GM21367 (cell line): ENCODE measurements around the gene PGS1.

ENCODE experiments used
- ATAC-seq: cut with Tn5 transposase; IDR thresholded peaks from one replicate; pipeline ENCODE4 v1.9.1; 2021; ENCODE audit not compliant: unreplicated experiment

The PGS1 gene

DNA sequence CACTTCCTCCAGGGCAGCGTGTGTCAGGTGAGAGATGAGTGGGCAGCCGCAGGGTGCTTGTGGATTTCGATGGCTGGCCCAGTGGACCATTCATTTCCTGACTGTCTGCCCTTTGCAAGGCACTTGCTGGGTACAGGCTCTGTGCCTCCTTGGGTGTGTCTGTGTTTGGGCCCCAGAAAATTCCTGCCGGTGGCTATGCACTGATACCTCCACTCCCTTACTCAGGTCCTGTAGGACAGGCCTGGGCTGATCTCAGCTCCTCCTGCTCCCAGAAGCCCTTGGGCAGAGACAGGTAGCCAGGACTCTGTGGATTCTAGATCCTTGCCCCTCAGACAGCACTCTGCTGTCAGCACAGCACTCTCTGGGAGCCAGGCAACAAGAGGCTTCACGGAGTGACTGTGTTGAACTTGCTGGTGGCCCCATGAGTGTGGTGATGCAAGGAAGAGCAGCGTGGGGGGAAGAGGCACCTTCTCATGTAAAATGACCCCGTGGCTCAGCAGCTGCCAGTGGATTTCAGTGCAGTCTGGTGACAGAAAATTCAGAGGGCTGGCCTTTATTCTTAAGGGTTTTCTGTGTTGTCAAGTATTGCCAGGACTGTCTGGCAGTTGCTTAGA lies 29.0 kb downstream of the PGS1 start:
- no peak for ATAC-seq

DNA sequence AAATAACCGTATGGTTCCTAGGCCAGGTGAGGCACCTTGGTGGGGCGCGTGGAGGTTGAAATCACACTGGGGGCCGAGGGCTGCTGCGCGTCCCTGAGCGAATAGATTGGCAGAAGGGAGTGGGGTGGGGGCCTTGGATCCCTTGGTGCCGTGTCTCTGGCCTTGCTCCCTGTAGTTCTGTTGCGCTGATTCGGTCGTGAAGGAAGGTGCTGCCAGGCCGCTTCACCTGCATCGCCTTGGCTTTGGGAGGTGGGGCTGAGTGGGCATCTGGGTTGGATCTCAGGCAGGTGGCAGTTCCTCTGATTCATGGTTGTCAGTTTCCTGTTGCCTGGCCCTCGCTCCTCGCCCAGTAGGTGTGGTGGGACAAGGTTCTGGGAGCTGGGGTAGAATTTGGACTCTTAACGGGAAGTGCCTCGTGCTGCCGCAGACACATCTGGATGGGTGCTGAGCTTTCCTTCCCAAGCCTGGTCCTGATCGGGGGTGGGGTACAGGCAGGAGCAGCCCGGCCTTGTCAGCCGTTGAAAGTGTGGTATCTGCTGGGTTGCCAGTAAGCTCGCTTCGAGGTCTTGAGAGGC lies 30.1 kb downstream of the PGS1 start:
- no peak for ATAC-seq

DNA sequence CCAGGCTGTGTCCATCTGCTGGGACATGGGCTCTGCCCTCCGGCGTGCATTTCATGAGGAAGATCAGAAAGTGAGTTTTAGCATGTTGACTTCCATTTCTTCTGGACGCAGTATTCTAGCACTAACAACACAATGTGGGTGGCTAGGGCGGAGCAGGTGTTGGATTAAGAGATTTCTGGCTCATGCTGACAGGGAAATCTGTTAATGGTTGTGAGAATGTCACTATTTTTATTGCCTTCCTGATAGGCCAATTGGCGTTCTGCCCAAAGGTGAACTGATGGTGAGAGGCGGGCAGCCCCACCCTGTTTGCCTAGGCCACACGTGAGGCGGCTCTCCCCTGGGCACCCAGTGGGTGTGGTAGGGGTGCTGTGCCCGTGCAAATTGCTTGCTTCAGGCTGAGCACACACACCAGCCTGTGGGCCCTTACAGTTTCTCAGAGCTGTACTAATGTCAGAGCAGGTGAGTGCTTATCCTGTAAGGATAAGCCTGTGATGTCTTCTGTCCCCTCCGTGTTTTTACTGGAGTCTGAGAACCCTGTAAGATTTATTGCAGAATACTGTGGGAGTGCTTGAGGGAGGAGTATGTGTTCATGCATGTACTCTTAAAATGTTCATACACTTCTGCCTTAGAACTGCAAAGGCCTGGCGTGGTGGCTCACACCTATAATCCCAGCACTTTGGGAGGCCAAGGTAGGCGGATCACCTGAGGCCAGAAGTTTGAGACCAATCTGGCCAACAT lies 30.9 kb downstream of the PGS1 start:
- no peak for ATAC-seq

DNA sequence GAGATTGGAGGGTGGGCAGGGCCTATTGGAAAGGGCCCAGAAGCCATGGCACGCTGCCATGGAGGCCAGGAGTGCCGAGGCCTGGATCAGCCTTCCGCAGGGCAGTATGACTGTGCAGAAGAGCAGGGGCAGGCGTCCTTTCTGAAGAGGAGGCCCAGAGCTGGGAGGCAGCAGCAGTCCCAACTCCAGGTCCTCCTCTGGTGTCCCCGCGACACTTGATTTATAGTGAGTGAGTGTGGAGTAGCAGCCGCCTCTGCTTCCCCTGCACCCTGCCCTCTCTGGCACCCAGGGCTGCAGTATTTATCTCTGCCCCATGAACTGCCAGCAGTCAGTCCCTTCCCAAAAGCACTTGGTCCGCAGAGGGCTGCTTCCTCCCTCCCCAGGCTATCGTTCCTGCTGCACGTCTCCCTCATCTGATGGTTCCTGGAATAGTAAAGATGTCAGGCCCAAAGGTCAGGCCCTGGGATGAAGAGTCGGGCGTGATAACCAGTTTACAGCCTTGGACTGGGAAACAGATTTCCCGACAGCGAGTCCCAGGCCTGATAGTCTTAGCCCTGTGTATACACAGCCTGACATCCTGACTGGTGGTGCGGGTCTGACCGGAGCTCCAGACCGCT lies 32.9 kb downstream of the PGS1 start:
- ATAC-seq, result no peak

DNA sequence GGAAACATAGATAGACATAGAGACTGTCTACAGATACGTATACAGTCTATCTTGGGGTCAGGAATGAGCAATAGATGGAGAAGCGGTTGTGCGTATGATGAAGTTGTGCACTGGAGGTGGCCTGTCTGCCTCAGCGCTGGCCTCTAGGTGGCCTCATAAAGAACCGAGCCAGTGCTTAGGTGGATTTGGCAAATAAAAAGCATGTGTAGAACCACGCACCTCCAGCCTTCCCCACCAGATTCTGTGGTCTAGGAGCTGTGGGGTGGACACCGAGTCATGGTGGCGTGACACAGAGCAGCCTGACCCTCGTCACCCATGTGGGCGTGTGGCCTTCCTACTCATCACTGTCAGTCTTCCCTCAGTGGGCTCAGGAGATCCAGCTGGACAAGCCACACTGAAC lies 34.0 kb downstream of the PGS1 start:
- no peak for ATAC-seq

DNA sequence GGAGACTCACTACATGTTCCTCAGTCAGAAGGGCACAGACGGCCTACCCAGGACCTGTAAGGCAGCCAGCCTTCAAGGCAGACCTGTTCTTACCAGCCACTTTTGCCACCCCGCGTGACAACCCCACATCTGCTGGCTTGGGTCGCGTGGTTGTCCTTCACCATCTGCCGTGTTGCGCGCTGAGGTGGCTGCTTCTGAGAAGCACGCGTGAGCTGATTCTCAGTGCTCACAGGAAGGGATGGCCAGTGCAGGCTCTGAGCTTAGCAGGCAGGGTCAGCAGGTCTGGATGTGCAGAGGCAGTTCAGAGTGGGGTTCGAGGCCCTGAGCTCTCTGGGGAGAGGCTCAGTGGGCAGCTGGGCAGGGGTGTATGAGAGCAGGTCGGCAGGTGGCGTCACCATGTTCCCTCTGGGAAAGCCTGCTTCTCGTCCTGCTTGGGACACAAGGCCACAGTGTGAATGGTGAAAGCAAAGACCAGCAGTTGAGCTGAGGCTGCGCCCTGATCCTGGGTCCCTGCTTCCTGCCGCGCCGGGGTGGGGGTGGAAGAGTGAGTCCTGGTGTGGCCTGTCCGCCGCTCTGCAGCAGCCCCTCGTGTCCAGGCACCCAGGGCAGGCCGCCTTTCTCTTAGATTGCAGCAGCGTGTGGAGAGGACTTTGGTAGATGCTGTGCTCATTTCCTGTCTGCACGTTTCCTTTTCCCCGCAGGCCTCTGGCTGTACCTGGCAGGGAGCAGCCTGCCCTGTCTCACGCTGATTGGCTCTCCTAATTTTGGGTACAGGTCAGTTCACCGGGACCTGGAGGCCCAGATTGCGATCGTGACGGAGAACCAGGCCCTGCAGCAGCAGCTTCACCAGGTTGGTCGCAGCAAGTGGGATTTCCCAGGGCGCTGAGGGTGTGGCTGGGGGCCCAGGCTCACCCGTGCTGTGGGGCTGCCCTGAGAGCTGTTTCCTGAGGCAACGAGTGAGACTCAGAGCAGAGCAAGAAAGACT lies 36.0 kb downstream of the PGS1 start:
- ATAC-seq, result no peak

DNA sequence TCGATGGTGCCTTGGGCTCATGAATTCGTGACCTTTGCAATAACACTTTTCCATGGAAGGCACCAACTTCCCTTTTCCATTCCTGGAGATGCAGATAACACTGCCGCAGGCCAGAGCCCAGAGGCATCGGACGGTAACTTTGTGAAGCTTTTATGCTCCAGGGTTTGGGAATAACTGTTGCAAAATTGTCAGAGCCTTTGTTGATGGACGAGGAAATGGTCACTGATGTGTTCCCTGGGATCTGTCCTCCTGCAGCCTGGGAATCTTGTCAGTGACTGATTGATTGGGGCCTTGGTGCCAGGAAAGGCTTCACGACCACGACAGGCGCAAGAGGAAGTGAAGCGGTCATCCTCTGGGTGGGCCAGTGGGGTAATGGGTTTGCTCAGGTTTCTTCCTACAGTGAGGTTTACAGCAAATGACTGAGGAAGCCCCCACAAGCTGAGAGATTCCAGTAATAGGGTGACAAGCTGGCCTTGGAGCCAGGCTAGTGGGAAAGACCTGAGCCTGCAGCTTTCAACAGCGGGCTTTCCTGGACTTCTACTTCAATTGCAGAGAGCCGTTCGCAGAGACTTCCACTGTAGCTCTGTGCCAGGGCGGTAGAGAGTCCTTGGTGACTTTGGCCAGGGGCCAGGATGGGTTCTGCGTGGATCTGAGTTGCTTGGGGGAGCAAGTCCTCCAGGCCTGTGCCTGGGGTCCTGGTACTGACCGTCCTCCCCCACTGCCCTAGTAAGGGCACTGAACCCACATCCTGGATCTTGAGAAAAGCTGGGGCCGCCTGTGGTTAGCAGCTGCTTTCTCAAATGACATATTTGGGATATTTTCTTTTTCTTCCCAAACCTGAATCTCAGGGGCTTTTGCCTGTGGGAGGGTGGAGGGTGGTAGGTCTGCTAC lies 37.6 kb downstream of the PGS1 start:
- ATAC-seq, result no peak

DNA sequence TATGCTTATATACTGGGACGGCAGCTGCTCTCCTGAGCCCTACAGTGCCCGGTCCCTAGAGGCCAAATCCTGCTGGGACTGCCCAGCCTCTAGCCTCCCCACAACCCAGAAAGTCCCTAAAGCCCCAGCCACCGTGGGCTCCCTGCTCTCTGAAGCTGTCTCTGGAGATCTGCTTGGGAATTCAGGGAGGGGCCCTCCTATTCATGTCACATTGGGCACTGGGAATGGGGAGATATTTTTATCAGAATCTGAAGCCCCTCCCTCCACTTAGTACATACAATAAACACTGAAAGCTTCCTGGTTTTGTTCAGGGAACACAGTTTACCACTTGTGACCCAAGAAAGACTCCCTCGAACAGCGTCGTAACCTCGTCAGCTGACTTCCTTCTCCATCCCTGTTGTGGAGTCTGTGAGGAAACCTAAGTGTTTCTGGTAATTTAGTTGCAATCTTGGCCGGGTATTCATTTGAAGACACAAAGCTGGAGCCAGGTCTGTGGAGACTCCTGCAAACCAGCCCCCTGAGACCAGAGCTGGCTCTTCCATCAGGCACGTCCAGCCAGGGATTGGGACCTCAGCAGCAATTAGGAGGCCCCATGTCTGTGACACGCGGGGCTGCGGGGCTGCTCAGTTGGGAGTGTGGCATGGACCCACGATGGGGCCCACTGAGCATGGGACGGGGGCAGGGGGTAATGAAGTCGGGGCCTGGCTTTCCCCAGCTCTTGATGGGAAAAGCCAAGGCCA lies 38.5 kb downstream of the PGS1 start:
- ATAC-seq, result no peak

DNA sequence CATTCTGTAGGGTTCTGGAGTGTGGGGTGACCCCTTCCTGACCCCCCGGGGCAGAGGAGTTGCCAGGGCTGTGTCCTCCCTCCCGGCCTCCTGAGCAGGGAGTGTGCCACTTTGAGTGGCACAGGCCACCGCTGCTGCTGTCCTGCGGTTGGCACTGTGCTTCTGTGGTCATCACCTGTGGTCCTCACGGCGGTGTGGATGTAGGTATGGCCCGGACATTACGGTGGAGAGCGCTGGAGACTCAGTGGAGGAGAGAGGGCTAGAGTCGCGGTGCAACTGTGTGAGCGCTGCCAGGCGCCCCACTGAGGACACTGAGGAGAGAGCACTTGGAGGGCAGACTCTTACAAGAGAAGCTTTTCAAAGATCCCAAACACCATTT lies 39.1 kb downstream of the PGS1 start:
- no peak for ATAC-seq

DNA sequence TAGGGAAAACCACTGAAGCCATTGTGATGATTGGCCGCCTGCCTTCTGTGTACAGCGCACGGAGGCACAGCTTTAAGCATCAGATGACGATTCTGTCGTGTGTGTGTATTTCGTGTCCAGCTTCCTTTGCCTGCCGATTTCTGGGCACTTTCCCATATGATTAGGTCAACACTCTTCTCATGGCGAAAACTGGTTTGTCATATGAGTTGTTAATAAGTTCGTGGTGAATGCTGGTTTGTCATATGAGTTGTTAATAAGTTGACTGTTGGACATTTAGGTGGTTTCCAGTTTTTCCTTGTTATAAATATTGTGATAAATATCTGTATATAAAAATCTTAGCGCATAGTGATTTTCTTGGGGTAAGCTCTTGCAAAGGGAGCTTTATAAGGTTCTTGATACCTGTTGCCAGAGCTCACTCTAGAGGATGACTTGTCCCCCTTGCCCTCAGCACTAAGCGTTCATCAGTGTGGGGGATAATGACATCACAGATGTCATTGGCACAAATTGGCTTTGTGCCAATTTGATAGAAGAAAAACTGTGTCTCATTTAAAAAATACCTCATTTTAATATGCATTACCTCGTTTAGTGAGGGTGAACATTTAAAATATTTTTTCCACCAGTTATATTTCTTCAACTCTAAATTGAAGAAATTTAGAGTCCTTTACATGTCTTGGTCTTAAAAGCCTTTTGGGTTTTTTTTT lies 40.0 kb downstream of the PGS1 start:
- no peak for ATAC-seq

DNA sequence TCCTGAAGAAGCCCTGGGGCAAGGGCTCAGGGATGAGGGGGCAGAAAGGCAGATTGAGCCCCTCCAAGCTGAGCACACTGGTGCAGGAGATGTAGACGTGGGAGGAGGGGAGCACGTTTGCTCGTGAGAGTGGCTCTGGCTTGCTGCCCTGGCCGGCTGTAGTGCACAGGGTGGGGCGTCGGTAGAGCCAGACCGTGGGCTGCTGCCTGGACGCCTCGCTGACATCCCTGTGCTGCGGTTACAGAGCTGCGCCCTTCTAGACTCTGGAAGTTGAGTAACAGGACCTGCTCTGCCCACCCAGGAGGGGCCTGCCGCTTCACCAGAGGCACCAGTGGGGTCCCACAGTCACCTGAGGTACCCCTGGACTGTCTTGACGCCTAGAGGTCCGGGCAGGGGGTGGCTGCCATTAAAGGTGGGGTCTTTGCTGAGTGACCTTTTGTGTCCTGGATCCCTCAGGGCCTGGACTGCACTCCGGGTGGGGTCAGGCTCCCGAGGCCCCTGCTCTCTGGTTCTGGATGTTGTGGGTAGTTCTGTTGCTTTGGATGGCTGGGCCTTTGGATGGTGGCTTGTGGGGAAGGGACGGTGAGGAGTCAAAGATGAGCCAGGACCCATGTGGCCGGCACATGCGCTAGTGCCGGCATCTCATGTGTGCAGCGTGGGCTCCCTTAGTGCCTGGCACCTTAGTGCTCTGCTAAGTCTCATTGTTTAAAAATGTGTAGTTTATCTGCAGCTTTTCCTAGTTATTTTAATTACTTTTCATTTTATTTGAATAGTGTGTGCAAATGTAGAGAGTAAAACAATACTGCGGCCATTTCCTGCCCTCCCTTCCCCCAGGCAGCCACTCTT lies 41.7 kb downstream of the PGS1 start:
- no peak for ATAC-seq

DNA sequence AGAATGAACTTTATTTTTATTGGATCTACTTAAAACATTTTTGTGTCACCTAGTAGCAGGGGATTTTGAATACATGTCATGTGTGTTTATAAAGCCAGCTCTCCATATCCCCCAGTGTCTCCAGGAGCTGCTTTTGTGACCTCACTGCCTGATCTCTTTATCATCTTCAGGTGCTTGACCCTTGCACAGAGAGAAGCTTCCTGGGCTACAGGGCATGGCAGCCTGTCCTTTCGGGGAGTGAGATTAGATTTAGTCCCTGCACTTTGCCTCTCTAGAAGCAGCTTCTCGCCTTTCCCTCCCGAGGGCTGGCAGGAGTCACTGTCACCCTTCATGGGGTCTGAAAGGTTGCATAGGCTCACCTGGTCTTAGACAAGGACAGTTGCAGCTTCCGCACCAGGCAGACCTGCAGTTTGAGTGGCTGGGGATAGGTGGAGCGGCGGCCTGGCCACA lies 42.7 kb downstream of the PGS1 start:
- ATAC-seq, result no peak

DNA sequence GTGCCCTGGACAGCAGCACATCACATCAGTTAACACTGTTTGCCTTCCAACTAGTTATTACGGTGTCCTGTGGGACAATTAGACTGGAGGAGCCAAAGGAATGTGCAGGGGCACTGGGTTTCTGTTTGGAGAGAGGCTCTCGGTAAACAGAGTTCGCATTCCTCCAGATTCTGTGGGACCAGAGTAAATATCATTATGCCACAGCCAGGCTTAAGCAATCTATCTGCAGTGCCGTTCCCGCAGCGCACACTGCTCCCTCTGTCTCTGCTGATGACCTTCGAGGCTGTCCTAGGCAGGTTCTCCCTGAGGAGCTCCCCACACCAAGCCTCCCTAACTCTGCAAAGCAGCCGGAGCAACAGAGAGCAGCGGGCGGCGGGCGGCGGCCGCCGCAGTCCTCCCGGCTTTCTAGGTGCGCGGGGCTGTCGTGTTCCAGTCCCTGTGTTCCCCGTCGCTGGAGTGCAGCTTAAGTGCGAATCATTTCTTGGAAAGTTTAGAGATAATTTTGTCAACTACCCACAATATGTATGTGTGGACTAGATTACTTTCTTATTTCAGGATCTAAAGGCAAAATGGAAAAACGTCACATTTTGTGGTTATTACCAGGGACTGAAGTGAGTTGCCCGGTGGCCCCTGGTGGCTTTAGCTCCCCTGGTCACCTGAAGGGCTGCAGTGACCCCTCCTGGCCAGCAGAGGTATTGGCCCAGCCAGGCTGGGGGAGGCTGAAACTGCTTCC lies 43.3 kb downstream of the PGS1 start:
- ATAC-seq, result no peak

DNA sequence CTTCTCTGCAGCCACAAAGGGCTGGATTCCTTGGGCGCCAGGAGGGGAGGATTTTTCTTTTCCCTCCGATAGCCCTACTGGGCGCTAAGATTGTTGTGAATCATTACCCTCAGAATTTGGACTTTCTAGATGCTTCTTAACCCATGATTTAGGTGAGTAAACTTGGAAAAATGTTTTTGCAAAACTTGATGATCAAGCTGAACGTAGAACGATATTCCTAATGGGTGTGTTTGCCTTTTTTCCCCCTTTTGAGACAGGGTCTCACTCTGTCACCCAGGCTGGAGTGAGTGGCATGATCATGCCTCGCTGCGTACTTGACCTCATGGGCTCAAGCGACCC lies 43.8 kb downstream of the PGS1 start:
- ATAC-seq, result no peak

DNA sequence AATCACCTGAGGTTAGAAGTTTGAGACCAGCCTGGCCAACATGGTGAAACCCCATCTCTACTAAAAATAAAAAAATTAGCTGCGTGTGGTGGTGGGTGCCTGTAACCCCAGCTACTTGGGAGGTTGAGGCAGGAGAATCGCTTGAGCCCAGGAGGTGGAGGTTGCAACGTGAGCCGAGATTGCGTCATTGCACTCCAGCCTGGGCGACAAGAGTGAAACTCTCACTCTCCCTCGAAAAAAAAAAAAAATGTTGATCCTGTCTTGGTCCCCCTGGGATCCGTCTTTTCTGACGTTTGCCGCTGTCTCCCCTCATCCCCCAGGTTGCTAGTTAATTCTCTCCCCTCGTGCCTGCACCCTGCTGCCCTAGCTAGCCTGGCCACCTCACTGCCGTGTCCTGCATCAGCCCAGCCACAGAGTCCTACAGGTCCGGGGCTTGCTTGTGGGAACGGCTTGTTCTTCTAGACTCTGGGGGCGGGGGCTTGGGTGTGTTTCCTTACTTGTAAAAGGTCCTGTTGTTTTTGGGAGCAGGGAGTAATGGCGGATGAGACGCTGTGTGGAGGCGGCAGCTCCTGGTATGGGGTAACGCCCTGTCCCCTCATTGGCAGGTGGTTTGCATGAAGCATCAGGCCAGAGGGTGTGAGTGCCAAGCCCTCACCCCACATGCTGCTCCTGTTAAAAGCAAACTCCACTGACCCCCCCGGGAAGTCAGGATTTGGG lies 44.6 kb downstream of the PGS1 start:
- ATAC-seq, result no peak

DNA sequence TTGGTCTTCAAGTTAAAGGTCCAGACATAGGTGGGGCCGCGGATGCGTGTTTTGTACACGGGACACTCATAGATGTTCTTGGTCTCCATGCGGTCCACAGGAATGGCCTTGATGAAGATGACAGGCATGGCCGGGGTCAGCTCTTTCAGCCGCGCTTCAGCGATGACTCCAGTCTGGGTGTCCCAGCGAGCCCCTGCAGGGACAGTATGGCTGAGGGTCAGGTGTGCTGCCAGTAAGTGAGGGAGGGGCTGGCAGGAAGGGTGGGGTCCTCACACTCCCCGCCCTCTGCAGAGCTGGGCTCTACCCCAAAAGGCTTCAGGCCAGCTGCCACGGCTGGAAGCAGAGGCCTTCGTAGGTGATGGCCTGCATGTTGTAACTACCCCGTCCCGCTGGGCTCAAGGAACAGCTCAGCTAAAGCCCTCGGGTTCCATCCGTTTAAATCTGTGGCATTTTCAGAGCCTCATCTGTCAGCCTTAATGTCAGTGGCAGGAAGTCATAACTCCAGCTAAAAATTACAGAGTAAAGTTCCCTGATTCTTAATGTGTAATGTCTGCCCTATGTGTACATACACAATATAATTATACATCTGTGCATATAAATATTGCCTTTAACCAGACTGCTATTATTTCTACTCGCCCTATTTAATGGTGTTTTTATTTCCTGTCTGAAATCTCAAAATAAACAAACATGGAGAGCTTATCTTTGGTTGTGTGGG lies 45.7 kb downstream of the PGS1 start:
- no peak for ATAC-seq
